IMR-90 (cell line): ENCODE results near the gene RFPL4AL1. TPM values are rescaled to one million over a fixed set of nuclear protein-coding genes. Genes with fewer than 3 reads are reported as not detected.

ENCODE experiments used
- ATAC-seq: fragments of 200-7000 bp; cut with Tn5 transposase; 2 replicates; pipeline ENCODE4 v1.9.1; 2020; ENCODE audit warnings: low read depth, mild to moderate bottlenecking, moderate library complexity
- BruUV-seq: library from RNA; stranded (reverse); fragments of 400-500 nt; replicated peaks from 2 replicates; lab custom pipeline; 2021; lab: Mats Ljungman, UMichigan
- CTCF ChIA-PET: fragments of 300-600 bp; formaldehyde crosslinking; extraction: SDS; loops from one replicate; lab custom pipeline; 2021; ENCODE audit warnings: antibody characterized with exemption; lab: Yijun Ruan, JAX
- POLR2A ChIA-PET: fragments of 300-600 bp; sonication (Branson Sonifier 250); formaldehyde crosslinking; loops from one replicate; lab custom pipeline; 2022; ENCODE audit warnings: antibody characterized with exemption; ENCODE audit not compliant: unreplicated experiment; lab: Charles Lee
- DNase-seq: peaks from one replicate; pipeline ENCODE4 v3.0.0; 2013
- H2AFZ ChIP-seq: replicated peaks from 2 replicates; pipeline ENCODE3; 2013; ENCODE audit warnings: low read length, mild to moderate bottlenecking; ENCODE audit not compliant: poor library complexity
- H2AK5ac ChIP-seq: 2 replicates; pipeline ENCODE4 v1.6.1; 2013; ENCODE audit warnings: low read depth, low read length, inconsistent platforms
- H2AK9ac ChIP-seq: replicated peaks from 2 replicates; pipeline ENCODE3; 2013; ENCODE audit warnings: mild to moderate bottlenecking, low read depth, low read length, moderate library complexity; ENCODE audit not compliant: poor library complexity
- H2BK120ac ChIP-seq: 2 replicates; pipeline ENCODE4 v1.6.1; 2013; ENCODE audit warnings: low read depth, low read length, inconsistent platforms
- H2BK15ac ChIP-seq: 3 replicates; pipeline ENCODE4 v1.6.1; 2013; ENCODE audit warnings: low read depth, low read length, inconsistent platforms
- H2BK20ac ChIP-seq: 2 replicates; pipeline ENCODE4 v1.6.1; 2013; ENCODE audit warnings: low read depth, mild to moderate bottlenecking, inconsistent platforms, low read length, moderate library complexity
- H2BK5ac ChIP-seq: 2 replicates; pipeline ENCODE4 v1.6.1; 2013; ENCODE audit warnings: mild to moderate bottlenecking, low read depth, low read length, inconsistent platforms; ENCODE audit not compliant: poor library complexity, severe bottlenecking
- H3K14ac ChIP-seq: replicated peaks from 2 replicates; pipeline ENCODE4 v1.6.1; 2013; ENCODE audit warnings: low read depth, low read length, inconsistent platforms
- H3K18ac ChIP-seq: 2 replicates; pipeline ENCODE4 v1.6.1; 2013; ENCODE audit warnings: low read depth, low read length, control low read depth
- H3K23ac ChIP-seq: 2 replicates; pipeline ENCODE4 v1.6.1; 2013; ENCODE audit warnings: low read depth, low read length, inconsistent platforms
- H3K27ac ChIP-seq: 2 replicates; pipeline ENCODE4 v1.5.1; 2013; ENCODE audit warnings: mild to moderate bottlenecking, control low read depth, low read length; ENCODE audit not compliant: insufficient read depth
- H3K27me3 ChIP-seq: 2 replicates; pipeline ENCODE4 v1.6.1; 2013; ENCODE audit warnings: low read length; ENCODE audit not compliant: control insufficient read depth, insufficient read depth
- H3K36me3 ChIP-seq: 2 replicates; pipeline ENCODE4 v1.6.1; 2013; ENCODE audit warnings: low read length, mixed read lengths; ENCODE audit not compliant: control insufficient read depth, insufficient read depth
- H3K4ac ChIP-seq: 2 replicates; pipeline ENCODE4 v1.6.1; 2013; ENCODE audit warnings: low read depth, low read length, inconsistent platforms
- H3K4me1 ChIP-seq: 2 replicates; pipeline ENCODE4 v1.6.1; 2013; ENCODE audit warnings: low read length, mixed read lengths; ENCODE audit not compliant: control insufficient read depth, insufficient read depth
- H3K4me2 ChIP-seq: 2 replicates; pipeline ENCODE4 v1.6.1; 2013; ENCODE audit warnings: low read depth, mild to moderate bottlenecking, control low read depth, low read length, moderate library complexity
- H3K4me3 ChIP-seq: 2 replicates; pipeline ENCODE4 v1.5.1; 2013; ENCODE audit warnings: low read depth, mild to moderate bottlenecking, control low read depth, low read length, moderate library complexity; ENCODE audit not compliant: insufficient read depth
- H3K56ac ChIP-seq: 2 replicates; pipeline ENCODE4 v1.6.1; 2013; ENCODE audit warnings: low read length, inconsistent platforms; ENCODE audit not compliant: insufficient read depth; ENCODE audit errors: extremely low read depth
- H3K79me1 ChIP-seq, 2 experiments: 2 replicates each; pipeline ENCODE4 v1.6.1; 2013; ENCODE audit warnings: low read length in 2 of 2, inconsistent platforms in 1 of 2, low read depth in 1 of 2
- H3K9ac ChIP-seq: 2 replicates; pipeline ENCODE4 v1.6.1; 2013; ENCODE audit warnings: low read depth, low read length, control low read depth
- H3K9me1 ChIP-seq: 2 replicates; pipeline ENCODE4 v1.6.1; 2013; ENCODE audit warnings: low read length, inconsistent platforms; ENCODE audit not compliant: insufficient read depth
- H3K9me3 ChIP-seq: 2 replicates; pipeline ENCODE4 v1.6.1; 2013; ENCODE audit warnings: low read length; ENCODE audit not compliant: control insufficient read depth, insufficient read depth
- H4K20me1 ChIP-seq: 2 replicates; pipeline ENCODE4 v1.6.1; 2013; ENCODE audit warnings: low read length, inconsistent platforms; ENCODE audit not compliant: insufficient read depth
- H4K5ac ChIP-seq: 2 replicates; pipeline ENCODE4 v1.6.1; 2013; ENCODE audit warnings: mild to moderate bottlenecking, low read depth, low read length, control low read depth
- H4K8ac ChIP-seq, 2 experiments: 2 replicates each; pipeline ENCODE4 v1.6.1; 2013; ENCODE audit warnings: low read depth in 2 of 2, low read length in 2 of 2, control low read depth in 1 of 2, inconsistent platforms in 1 of 2
- H4K91ac ChIP-seq: 2 replicates; pipeline ENCODE4 v1.6.1; 2013; ENCODE audit warnings: low read depth, low read length, inconsistent platforms; ENCODE audit not compliant: insufficient read depth
- MAFK ChIP-seq: IDR thresholded peaks from 2 replicates; pipeline ENCODE4 v1.6.1; 2012; ENCODE audit warnings: low read depth, low read length, improper control_type of control experiment
- POLR2A ChIP-seq: IDR thresholded peaks from 2 replicates; pipeline ENCODE4 v1.6.1; 2012; ENCODE audit warnings: mild to moderate bottlenecking, low read depth, low read length
- WGBS, 2 experiments: methylation state at CpG; one replicate each; pipeline versions ENCODE4 v1.1.5 to v1.1.7; 2013; ENCODE audit warnings: missing lambda C conversion rate in 2 of 2; ENCODE audit not compliant: insufficient read length in 1 of 2; ENCODE audit errors: extremely low coverage in 2 of 2; 5-methylcytosine and 5-hydroxymethylcytosine counted together
- dilution Hi-C: fragments of 300-500 bp; cut with HindIII; formaldehyde crosslinking; loops from one replicate; pipeline ENCODE4 v1.14.3; 2018; ENCODE audit warnings: low sequenced_read_pairs; ENCODE audit not compliant: unreplicated experiment
- in situ Hi-C: fragments of 300-500 bp; cut with MboI; formaldehyde crosslinking; loops from 3 replicates; pipeline ENCODE4 v1.14.3; 2019; ENCODE audit warnings: low sequenced_read_pairs, inconsistent platforms, mixed read lengths
- intact Hi-C: fragments of 100-400 bp; cut with micrococcal nuclease; formaldehyde crosslinking; loops from 2 replicates; pipeline ENCODE4 v1.10.0; 2022
- polyA plus RNA-seq, 3 experiments: library from polyadenylated mRNA; depleted of rRNA; stranded (reverse); fragments of >200 nt; gene quantifications; 2 replicates each; pipeline ENCODE4 v1.2.3, GENCODE V29; 2012; ENCODE audit warnings: low replicate concordance in 1 of 3
- total RNA-seq: library from RNA; depleted of rRNA; stranded (reverse); fragments of >200 nt; gene quantifications from 2 replicates; pipeline ENCODE4 v1.2.3, GENCODE V29; 2012

Gene RFPL4AL1
- total and polyA plus RNA-seq, 2 of the 4 experiments (the other 2 are of a cell fraction) = not detected

- no TSS peak for BruUV-seq
- H2BK20ac ChIP-seq = no peak overlapping the region
- WGBS, 2 experiments = no CpG with 5 or more reads among the region's 5 CpGs
- no peaks in the 10 kb centered on the region for H3K79me1 ChIP-seq
- H2AK5ac ChIP-seq = no peak overlapping the region
- H3K56ac ChIP-seq = no peak overlapping the region
- H3K23ac ChIP-seq = no peak overlapping the region
- in situ Hi-C loops (no loop called here), intact Hi-C loops (no loop called here), dilution Hi-C loops (no loop called here)
- no peaks in the 10 kb centered on the region for H3K4me1 ChIP-seq
- H3K27me3 ChIP-seq = no peaks in the 10 kb centered on the region
- H3K14ac ChIP-seq = no peak overlapping the region
- H3K27ac ChIP-seq = no peak overlapping the region
- DNase-seq (no peak), ATAC-seq (no peak)
- no peak overlapping the region for H3K9ac ChIP-seq
- no peak overlapping the region for H3K4me3 ChIP-seq
- H2BK120ac ChIP-seq = no peak overlapping the region
- TF ChIP-seq MAFK = 0 out of 2 replicates have a peak, but pooled peaks have one; percentile 20
- no peak for TF ChIP-seq POLR2A
- no peak overlapping the region for H4K91ac ChIP-seq
- H3K4me2 ChIP-seq = no peak overlapping the region
- no peak overlapping the region for H2AK9ac ChIP-seq
- no peak overlapping the region for H2BK15ac ChIP-seq
- H2BK5ac ChIP-seq = no peak overlapping the region
- no peak overlapping the region for H4K5ac ChIP-seq
- CTCF ChIA-PET = no interaction called here
- no peaks in the 10 kb centered on the region for H3K9me1 ChIP-seq
- H2AFZ ChIP-seq = no peak overlapping the region
- H3K4ac ChIP-seq = no peak overlapping the region
- no peak overlapping the region for H4K8ac ChIP-seq
- peaks cover 20% of the 10 kb centered on the region for H3K9me3 ChIP-seq
- POLR2A ChIA-PET = no interaction called here
- no peaks in the 10 kb centered on the region for H3K36me3 ChIP-seq
- no peak overlapping the region for H3K18ac ChIP-seq
- no peaks in the 10 kb centered on the region for H4K20me1 ChIP-seq
Observed at GRCh38 chr19:55781112-55781511, 12.2 kb downstream of the RFPL4AL1 start.
